ENCODE measurements around the gene ANKRD35.
A peak's percentile ranks its signal among the peaks of the same experiment; 100 is the strongest.

Gene ANKRD35

GRCh38 chr1:145886816-145887215, 1.1 kb upstream of the ANKRD35 start:
- Histone ChIP-seq H3K27ac (ENCODE audit: insufficient read depth in 1 of 2, low read depth in 1 of 2, low read length in 2 of 2, poor library complexity in 1 of 2, severe bottlenecking in 2 of 2) (no peak overlapping the region), H3K36me3 (ENCODE audit: control insufficient read depth in 4 of 4, insufficient read depth in 4 of 4, low read length in 3 of 4) (no peaks in the 10 kb centered on the region), H3K27me3 (replicated peaks in 2 of 5; ENCODE audit: control insufficient read depth in 4 of 5, insufficient read depth in 5 of 5, low read length in 4 of 5) (peaks cover 0 to 12% (median 2%) of the 10 kb centered on the region in 5 experiments), H3K9me3 (ENCODE audit: control extremely low read depth in 1 of 5, control insufficient read depth in 4 of 5, insufficient read depth in 2 of 5, low read depth in 1 of 5, low read length in 4 of 5) (no peaks in the 10 kb centered on the region), H3K4me3 (ENCODE audit: control insufficient read depth in 1 of 7, extremely low read depth in 1 of 7, insufficient read depth in 4 of 7, low read depth in 2 of 7, low read length in 6 of 7) (no peak overlapping the region), H3K4me1 (ENCODE audit: control extremely low read depth in 1 of 4, control insufficient read depth in 4 of 4, insufficient read depth in 4 of 4, low read length in 3 of 4) (peaks cover 0 to 16% (median 11%) of the 10 kb centered on the region in 4 experiments)
- ChIA-PET CTCF (interaction anchor here (1.3 to 1.9 kb wide), 2 partner anchors 18 to 28 kb away, joined by 3 to 6 read pairs; partner anchors contain the start of gene PIAS3), POLR2A (interaction anchor here (0.5 kb wide), 1 partner anchor 54 kb away, joined by 5 read pairs; no protein-coding TSS in a partner anchor)
- no peak for DNase-seq
- WGBS (ENCODE audit: insufficient coverage): 45% methylated on average over 1 of the region's 8 CpGs

GRCh38 chr1:145886390-145886789, 724 bp upstream of the ANKRD35 start:
- Histone ChIP-seq H3K4me3 (ENCODE audit: control insufficient read depth in 1 of 7, extremely low read depth in 1 of 7, insufficient read depth in 4 of 7, low read depth in 2 of 7, low read length in 6 of 7) (peak overlapping the region in 6 of 7 experiments; percentile 65 to 90 (median 78)), H3K27me3 (replicated peaks in 2 of 5; ENCODE audit: control insufficient read depth in 4 of 5, insufficient read depth in 5 of 5, low read length in 4 of 5) (peaks cover 0 to 12% (median 2%) of the 10 kb centered on the region in 5 experiments), H3K36me3 (ENCODE audit: control insufficient read depth in 4 of 4, insufficient read depth in 4 of 4, low read length in 3 of 4) (no peaks in the 10 kb centered on the region), H3K9me3 (ENCODE audit: control extremely low read depth in 1 of 5, control insufficient read depth in 4 of 5, insufficient read depth in 2 of 5, low read depth in 1 of 5, low read length in 4 of 5) (no peaks in the 10 kb centered on the region), H3K27ac (ENCODE audit: insufficient read depth in 1 of 2, low read depth in 1 of 2, low read length in 2 of 2, poor library complexity in 1 of 2, severe bottlenecking in 2 of 2) (no peak overlapping the region), H3K4me1 (ENCODE audit: control extremely low read depth in 1 of 4, control insufficient read depth in 4 of 4, insufficient read depth in 4 of 4, low read length in 3 of 4) (peaks cover 0 to 11% (median 9%) of the 10 kb centered on the region in 4 experiments)
- 71% methylated on average over 7 of the region's 11 CpGs for WGBS (ENCODE audit: insufficient coverage)
- ChIA-PET CTCF (interaction anchor here (1.3 to 1.9 kb wide), 3 partner anchors 17 to 28 kb away, joined by 3 to 6 read pairs (median 5); partner anchors contain the start of gene PIAS3), POLR2A (interaction anchor here (0.5 to 0.6 kb wide), 2 partner anchors 54 to 132 kb away, joined by 5 read pairs; no protein-coding TSS in a partner anchor)
- peak in 2 of 3 donors; percentile 22 to 44 for DNase-seq

DNA sequence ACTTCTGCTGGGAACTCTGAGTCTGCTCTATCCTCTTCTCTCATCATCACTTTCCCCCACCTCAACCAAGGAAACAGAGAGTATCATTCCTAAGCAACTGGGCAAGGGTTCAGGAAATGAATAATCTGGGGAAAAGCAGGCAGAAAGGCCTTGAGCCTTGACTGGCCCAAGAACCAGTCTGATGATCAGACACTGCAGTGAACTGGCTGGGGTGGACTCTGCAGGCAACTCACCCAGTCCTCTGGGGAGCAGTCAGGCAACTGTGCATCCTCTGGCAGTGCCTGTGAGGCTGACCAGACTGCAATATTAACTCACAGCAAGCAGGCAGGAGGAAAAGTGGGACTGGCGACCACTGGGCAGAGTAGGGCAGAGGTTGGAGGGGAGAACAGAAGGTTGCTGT, 991 bp downstream of the ANKRD35 start:
- DNase-seq: no peak
- Histone ChIP-seq H3K36me3 (ENCODE audit: control insufficient read depth in 4 of 4, insufficient read depth in 4 of 4, low read length in 3 of 4) (no peaks in the 10 kb centered on the region), H3K27ac (ENCODE audit: insufficient read depth in 1 of 2, low read depth in 1 of 2, low read length in 2 of 2, poor library complexity in 1 of 2, severe bottlenecking in 2 of 2) (no peak overlapping the region), H3K4me3 (ENCODE audit: control insufficient read depth in 1 of 7, extremely low read depth in 1 of 7, insufficient read depth in 4 of 7, low read depth in 2 of 7, low read length in 6 of 7) (no peak overlapping the region), H3K4me1 (ENCODE audit: control extremely low read depth in 1 of 4, control insufficient read depth in 4 of 4, insufficient read depth in 4 of 4, low read length in 3 of 4) (peaks cover 4 to 21% (median 15%) of the 10 kb centered on the region in 4 experiments), H3K9me3 (ENCODE audit: control extremely low read depth in 1 of 5, control insufficient read depth in 4 of 5, insufficient read depth in 2 of 5, low read depth in 1 of 5, low read length in 4 of 5) (no peaks in the 10 kb centered on the region), H3K27me3 (replicated peaks in 2 of 5; ENCODE audit: control insufficient read depth in 4 of 5, insufficient read depth in 5 of 5, low read length in 4 of 5) (peaks cover 0 to 12% (median 2%) of the 10 kb centered on the region in 5 experiments)
- POLR2A ChIA-PET: no interaction called here
- WGBS (ENCODE audit: insufficient coverage): 100% methylated on average over 1 of the region's 1 CpG
- CTCF ChIA-PET: interaction anchor here (1.1 to 6.6 kb wide), 7 partner anchors 12 to 39 kb away, joined by 4 to 47 read pairs (median 8); partner anchors contain the start of genes ITGA10, NUDT17 and PIAS3

- Histone ChIP-seq H3K4me3 (ENCODE audit: control insufficient read depth in 1 of 7, extremely low read depth in 1 of 7, insufficient read depth in 4 of 7, low read depth in 2 of 7, low read length in 6 of 7) (peak overlapping the region in 1 of 7 experiments; percentile 6), H3K27me3 (replicated peaks in 2 of 5; ENCODE audit: control insufficient read depth in 4 of 5, insufficient read depth in 5 of 5, low read length in 4 of 5) (peaks cover 0 to 5% (median 0%) of the 10 kb centered on the region in 5 experiments), H3K27ac (ENCODE audit: insufficient read depth in 1 of 2, low read depth in 1 of 2, low read length in 2 of 2, poor library complexity in 1 of 2, severe bottlenecking in 2 of 2) (no peak overlapping the region), H3K36me3 (ENCODE audit: control insufficient read depth in 4 of 4, insufficient read depth in 4 of 4, low read length in 3 of 4) (no peaks in the 10 kb centered on the region), H3K9me3 (ENCODE audit: control extremely low read depth in 1 of 5, control insufficient read depth in 4 of 5, insufficient read depth in 2 of 5, low read depth in 1 of 5, low read length in 4 of 5) (no peaks in the 10 kb centered on the region), H3K4me1 (ENCODE audit: control extremely low read depth in 1 of 4, control insufficient read depth in 4 of 4, insufficient read depth in 4 of 4, low read length in 3 of 4) (peaks cover 4 to 14% (median 7%) of the 10 kb centered on the region in 4 experiments)
- DNase-seq: peak; percentile 25 to 63 (median 61)
- ChIA-PET CTCF (interaction anchor here (1.1 to 6.6 kb wide), 5 partner anchors 12 to 32 kb away, joined by 4 to 47 read pairs (median 13); partner anchors contain the start of genes NUDT17 and PIAS3), POLR2A (interaction anchor here (0.5 to 0.9 kb wide), 2 partner anchors 21 to 131 kb away, joined by 3 to 4 read pairs; partner anchors contain the start of gene PIAS3)
- WGBS (ENCODE audit: insufficient coverage): 89% methylated on average over 3 of the region's 5 CpGs
Observed at GRCh38 chr1:145879775-145880174, 5.9 kb downstream of the ANKRD35 start.

GRCh38 chr1:145878724-145879123, 6.9 kb downstream of the ANKRD35 start:
- H3K27ac ChIP-seq (ENCODE audit: insufficient read depth in 1 of 2, low read depth in 1 of 2, low read length in 2 of 2, poor library complexity in 1 of 2, severe bottlenecking in 2 of 2): no peak overlapping the region
- POLR2A ChIA-PET: no interaction called here
- CTCF ChIA-PET: interaction anchor here (1.1 to 6.6 kb wide), 4 partner anchors 13 to 31 kb away, joined by 3 to 47 read pairs (median 23); partner anchors contain the start of genes NUDT17 and PIAS3
- H3K27me3 ChIP-seq (replicated peaks in 2 of 5; ENCODE audit: control insufficient read depth in 4 of 5, insufficient read depth in 5 of 5, low read length in 4 of 5): no peaks in the 10 kb centered on the region
- H3K4me3 ChIP-seq (ENCODE audit: control insufficient read depth in 1 of 7, extremely low read depth in 1 of 7, insufficient read depth in 4 of 7, low read depth in 2 of 7, low read length in 6 of 7): no peak overlapping the region
- WGBS (ENCODE audit: insufficient coverage): 100% methylated on average over 1 of the region's 2 CpGs
- H3K4me1 ChIP-seq (ENCODE audit: control extremely low read depth in 1 of 4, control insufficient read depth in 4 of 4, insufficient read depth in 4 of 4, low read length in 3 of 4): peaks cover 4 to 14% (median 7%) of the 10 kb centered on the region in 4 experiments
- DNase-seq: no peak
- H3K9me3 ChIP-seq (ENCODE audit: control extremely low read depth in 1 of 5, control insufficient read depth in 4 of 5, insufficient read depth in 2 of 5, low read depth in 1 of 5, low read length in 4 of 5): no peaks in the 10 kb centered on the region
- no peaks in the 10 kb centered on the region for H3K36me3 ChIP-seq (ENCODE audit: control insufficient read depth in 4 of 4, insufficient read depth in 4 of 4, low read length in 3 of 4)

DNA sequence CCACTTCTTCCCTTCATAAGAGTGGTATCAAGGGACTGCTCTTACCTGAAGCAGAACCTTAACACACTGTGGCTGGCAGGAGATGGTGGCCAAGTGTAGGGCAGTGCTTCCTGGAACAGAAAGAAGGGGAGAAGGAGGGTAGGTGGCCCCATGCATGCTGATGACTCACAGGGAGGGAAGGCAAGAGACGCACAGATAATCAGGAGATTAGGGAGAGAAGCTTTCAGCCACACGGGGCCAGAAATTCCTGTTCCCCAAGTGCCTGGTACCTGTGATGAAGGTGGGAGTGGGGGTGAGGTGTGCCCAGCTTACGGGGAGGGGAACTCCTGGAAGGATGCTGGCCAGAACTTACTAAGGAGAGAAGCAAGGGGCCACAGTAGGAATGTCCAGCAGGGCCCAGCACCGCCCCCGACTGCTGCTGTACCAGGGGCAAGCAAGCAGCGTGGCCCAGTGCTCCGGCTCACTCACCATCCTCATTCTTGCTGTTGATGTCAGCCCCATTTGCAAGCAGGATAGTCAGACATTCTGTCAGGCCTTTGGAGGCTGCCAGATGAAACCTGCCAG, 7.7 kb downstream of the ANKRD35 start:
- Histone ChIP-seq H3K36me3 (ENCODE audit: control insufficient read depth in 4 of 4, insufficient read depth in 4 of 4, low read length in 3 of 4) (no peaks in the 10 kb centered on the region), H3K27me3 (replicated peaks in 2 of 5; ENCODE audit: control insufficient read depth in 4 of 5, insufficient read depth in 5 of 5, low read length in 4 of 5) (no peaks in the 10 kb centered on the region), H3K27ac (ENCODE audit: insufficient read depth in 1 of 2, low read depth in 1 of 2, low read length in 2 of 2, poor library complexity in 1 of 2, severe bottlenecking in 2 of 2) (no peak overlapping the region), H3K9me3 (ENCODE audit: control extremely low read depth in 1 of 5, control insufficient read depth in 4 of 5, insufficient read depth in 2 of 5, low read depth in 1 of 5, low read length in 4 of 5) (no peaks in the 10 kb centered on the region), H3K4me3 (ENCODE audit: control insufficient read depth in 1 of 7, extremely low read depth in 1 of 7, insufficient read depth in 4 of 7, low read depth in 2 of 7, low read length in 6 of 7) (no peak overlapping the region), H3K4me1 (ENCODE audit: control extremely low read depth in 1 of 4, control insufficient read depth in 4 of 4, insufficient read depth in 4 of 4, low read length in 3 of 4) (peaks cover 4 to 17% (median 7%) of the 10 kb centered on the region in 4 experiments)
- ChIA-PET CTCF (interaction anchor here (1.1 to 6.6 kb wide), 4 partner anchors 14 to 30 kb away, joined by 3 to 47 read pairs (median 23); partner anchors contain the start of genes NUDT17 and PIAS3), POLR2A (no interaction called here)
- DNase-seq: no peak
- WGBS (ENCODE audit: insufficient coverage): 100% methylated on average over 6 of the region's 7 CpGs

- Histone ChIP-seq H3K4me1 (ENCODE audit: control extremely low read depth in 1 of 4, control insufficient read depth in 4 of 4, insufficient read depth in 4 of 4, low read length in 3 of 4) (peaks cover 0 to 28% (median 19%) of the 10 kb centered on the region in 4 experiments), H3K36me3 (ENCODE audit: control insufficient read depth in 4 of 4, insufficient read depth in 4 of 4, low read length in 3 of 4) (no peaks in the 10 kb centered on the region), H3K4me3 (ENCODE audit: control insufficient read depth in 1 of 7, extremely low read depth in 1 of 7, insufficient read depth in 4 of 7, low read depth in 2 of 7, low read length in 6 of 7) (no peak overlapping the region), H3K27ac (ENCODE audit: insufficient read depth in 1 of 2, low read depth in 1 of 2, low read length in 2 of 2, poor library complexity in 1 of 2, severe bottlenecking in 2 of 2) (no peak overlapping the region), H3K27me3 (replicated peaks in 2 of 5; ENCODE audit: control insufficient read depth in 4 of 5, insufficient read depth in 5 of 5, low read length in 4 of 5) (peaks cover 0 to 2% (median 0%) of the 10 kb centered on the region in 5 experiments), H3K9me3 (ENCODE audit: control extremely low read depth in 1 of 5, control insufficient read depth in 4 of 5, insufficient read depth in 2 of 5, low read depth in 1 of 5, low read length in 4 of 5) (no peaks in the 10 kb centered on the region)
- DNase-seq: no peak
- CTCF ChIA-PET: interaction anchor here (1.1 to 1.9 kb wide), 3 partner anchors 17 to 36 kb away, joined by 3 to 13 read pairs (median 4); partner anchors contain the start of gene ITGA10
- POLR2A ChIA-PET: no interaction called here
- 98% methylated on average over 12 of the region's 12 CpGs for WGBS (ENCODE audit: insufficient coverage)
Observed at GRCh38 chr1:145874646-145875045, 11.0 kb downstream of the ANKRD35 start.
